ENCODE results near the gene FAM53B. TPM values are rescaled to one million over a fixed set of nuclear protein-coding genes. Genes with fewer than 3 reads are reported as not detected.

The FAM53B gene
- total RNA-seq, 4 donors from 2014 or later = 60.8 to 84.8 (median 78.8) TPM

GRCh38 chr10:124607693-124608092 is 136.5 kb downstream of the FAM53B start:
- peak overlapping the region in 1 of 4 donors; percentile 32 for H3K4me3 ChIP-seq
- no peak for DNase-seq (ENCODE audit: low spot score in 2 of 2)
- no peaks in the 10 kb centered on the region for H3K36me3 ChIP-seq
- TF ChIP-seq POLR2A (IDR thresholded peaks at IDR 0.05) (no peak), EP300 (IDR thresholded peaks at IDR 0.05) (peak in 1 of 2 donors; percentile 10)
- WGBS, 2 donors = 77 to 78% methylated on average over 16 to 18 of the region's 18 CpGs
- H3K4me1 ChIP-seq = peaks cover 0 to 71% (median 44%) of the 10 kb centered on the region in 4 donors
- H3K27me3 ChIP-seq = no peaks in the 10 kb centered on the region
- H3K9me3 ChIP-seq = no peaks in the 10 kb centered on the region
- peak overlapping the region; percentile 71 to 91 (median 83) for H3K27ac ChIP-seq

- TF ChIP-seq POLR2A (IDR thresholded peaks at IDR 0.05) = no peak
- TF ChIP-seq EP300 (IDR thresholded peaks at IDR 0.05) = no peak
- no peak for TF ChIP-seq CTCF (IDR thresholded peaks at IDR 0.05)
- H3K27me3 ChIP-seq = no peaks in the 10 kb centered on the region
- H3K27ac ChIP-seq = peak overlapping the region; percentile 71 to 91 (median 83)
- peak overlapping the region in 1 of 4 donors; percentile 32 for H3K4me3 ChIP-seq
- no peaks in the 10 kb centered on the region for H3K36me3 ChIP-seq
- no peak for DNase-seq (ENCODE audit: low spot score in 2 of 2)
- peaks cover 0 to 62% (median 38%) of the 10 kb centered on the region in 4 donors for H3K4me1 ChIP-seq
- WGBS, 2 donors = 31 to 36% methylated on average over 10 of the region's 10 CpGs
- no peaks in the 10 kb centered on the region for H3K9me3 ChIP-seq
Measured at GRCh38 chr10:124606822-124607221, 137.4 kb downstream of the FAM53B start.

GRCh38 chr10:124605856-124606812 is 138.0 kb downstream of the FAM53B start:
- no peaks in the 10 kb centered on the region for H3K36me3 ChIP-seq
- TF ChIP-seq CTCF (IDR thresholded peaks at IDR 0.05) (no peak), EP300 (IDR thresholded peaks at IDR 0.05) (peak in 1 of 2 donors; percentile 16), POLR2A (IDR thresholded peaks at IDR 0.05) (no peak)
- H3K9me3 ChIP-seq = no peaks in the 10 kb centered on the region
- peak overlapping the region; percentile 71 to 91 (median 83) for H3K27ac ChIP-seq
- H3K27me3 ChIP-seq = no peaks in the 10 kb centered on the region
- no peak for DNase-seq (ENCODE audit: low spot score in 2 of 2)
- peaks cover 0 to 56% (median 31%) of the 10 kb centered on the region in 4 donors for H3K4me1 ChIP-seq
- peak overlapping the region in 2 of 4 donors; percentile 14 to 32 for H3K4me3 ChIP-seq
- 58 to 60% methylated on average over 24 to 29 of the region's 31 CpGs for WGBS, 2 donors

GRCh38 chr10:124605481-124605855 is 138.7 kb downstream of the FAM53B start:
- H3K4me1 ChIP-seq = peaks cover 0 to 56% (median 29%) of the 10 kb centered on the region in 4 donors
- H3K27me3 ChIP-seq = no peaks in the 10 kb centered on the region
- peak overlapping the region in 1 of 4 donors; percentile 32 for H3K4me3 ChIP-seq
- no peaks in the 10 kb centered on the region for H3K36me3 ChIP-seq
- peak overlapping the region; percentile 71 to 91 (median 83) for H3K27ac ChIP-seq
- 69 to 91% methylated on average over 5 of the region's 5 CpGs for WGBS, 2 donors
- DNase-seq (ENCODE audit: low spot score in 2 of 2) = no peak
- H3K9me3 ChIP-seq = no peaks in the 10 kb centered on the region
- TF ChIP-seq POLR2A (IDR thresholded peaks at IDR 0.05) (no peak), EP300 (IDR thresholded peaks at IDR 0.05) (no peak), CTCF (IDR thresholded peaks at IDR 0.05) (no peak)

- TF ChIP-seq POLR2A (IDR thresholded peaks at IDR 0.05) (peak in 1 of 2 donors; percentile 31), EP300 (IDR thresholded peaks at IDR 0.05) (peak in 1 of 2 donors; percentile 80), CTCF (IDR thresholded peaks at IDR 0.05) (peak in 1 of 5 experiments; percentile 24)
- WGBS, 2 donors = 40 to 52% methylated on average over 7 of the region's 8 CpGs
- no peaks in the 10 kb centered on the region for H3K9me3 ChIP-seq
- no peaks in the 10 kb centered on the region for H3K36me3 ChIP-seq
- H3K27me3 ChIP-seq = no peaks in the 10 kb centered on the region
- peak overlapping the region in 1 of 4 donors; percentile 32 for H3K4me3 ChIP-seq
- H3K27ac ChIP-seq = peak overlapping the region; percentile 71 to 91 (median 83)
- no peak for DNase-seq (ENCODE audit: low spot score in 2 of 2)
- peaks cover 0 to 56% (median 29%) of the 10 kb centered on the region in 4 donors for H3K4me1 ChIP-seq
Measured at GRCh38 chr10:124605001-124605370, 139.2 kb downstream of the FAM53B start.

Data from tibial nerve (tissue), 4 donors.